Subcutaneous abdominal adipose tissue (tissue), 5 donors: ENCODE measurements around the gene CORO1A.
"Not testable (repeated sequence)": the region's sequence is repeated elsewhere in the genome, so short reads cannot be mapped to it uniquely, and the experiment has no call there.

Experiments
- H3K27ac ChIP-seq: one replicate; pipeline ENCODE4 v1.7.0; 2013; ENCODE audit warnings: low read depth, mild to moderate bottlenecking, inconsistent platforms, low read length, moderate library complexity
- H3K27me3 ChIP-seq, 5 donors: one replicate each; pipeline ENCODE4 v1.7.0; 2013; ENCODE audit warnings: low read length in 5 of 5, inconsistent platforms in 1 of 5; ENCODE audit not compliant: control insufficient read depth in 5 of 5, insufficient read depth in 4 of 5
- H3K36me3 ChIP-seq, 5 donors: one replicate each; pipeline ENCODE4 v1.7.0; 2013; ENCODE audit warnings: low read length in 5 of 5; ENCODE audit not compliant: control insufficient read depth in 5 of 5, insufficient read depth in 5 of 5
- H3K4me1 ChIP-seq, 5 donors: one replicate each; pipeline ENCODE4 v1.7.0; 2013; ENCODE audit warnings: low read length in 5 of 5, mild to moderate bottlenecking in 3 of 5, moderate library complexity in 1 of 5; ENCODE audit not compliant: control insufficient read depth in 5 of 5, insufficient read depth in 5 of 5
- H3K4me3 ChIP-seq, 5 donors: one replicate each; pipeline ENCODE4 v1.7.0; 2013; ENCODE audit warnings: low read length in 5 of 5, low read depth in 1 of 5
- H3K9ac ChIP-seq, 5 donors: one replicate each; pipeline ENCODE4 v1.7.0; 2013; ENCODE audit warnings: low read length in 5 of 5, mild to moderate bottlenecking in 4 of 5, moderate library complexity in 3 of 5
- H3K9me3 ChIP-seq, 5 donors: one replicate each; pipeline ENCODE4 v1.7.0; 2013; ENCODE audit warnings: low read length in 5 of 5; ENCODE audit not compliant: control insufficient read depth in 5 of 5
- donor health status: healthy.
- donor health status: healthy.
- donor health status: healthy.
- donor health status: healthy.
- donor health status: healthy.

Gene CORO1A

GRCh38 chr16:30145657-30146056, 37.7 kb upstream of the CORO1A start:
- no peaks in the 10 kb centered on the region for H3K36me3 ChIP-seq
- no peak overlapping the region for H3K4me3 ChIP-seq
- no peak overlapping the region for H3K27ac ChIP-seq
- no peaks in the 10 kb centered on the region for H3K27me3 ChIP-seq
- H3K9me3 ChIP-seq, result peaks cover 0 to 11% (median 3%) of the 10 kb centered on the region in 5 donors
- H3K4me1 ChIP-seq, result peaks cover 0 to 3% (median 0%) of the 10 kb centered on the region in 5 donors
- no peak overlapping the region for H3K9ac ChIP-seq

GRCh38 chr16:30147843-30148510, 35.4 kb upstream of the CORO1A start:
- H3K4me1 ChIP-seq, result peaks cover 0 to 3% (median 0%) of the 10 kb centered on the region in 5 donors

GRCh38 chr16:30149250-30149930, 34.0 kb upstream of the CORO1A start:
- no peak overlapping the region for H3K9ac ChIP-seq
- no peaks in the 10 kb centered on the region for H3K36me3 ChIP-seq
- no peaks in the 10 kb centered on the region for H3K27me3 ChIP-seq
- H3K4me1 ChIP-seq, result peaks cover 0 to 3% (median 0%) of the 10 kb centered on the region in 5 donors
- H3K27ac ChIP-seq, result no peak overlapping the region
- H3K9me3 ChIP-seq, result peaks cover 0 to 11% (median 3%) of the 10 kb centered on the region in 5 donors
- no peak overlapping the region for H3K4me3 ChIP-seq

More at GRCh38 chr16:30147843-30148510, 35.4 kb upstream of the CORO1A start:
- Histone ChIP-seq H3K27ac (no peak overlapping the region), H3K9me3 (peaks cover 0 to 11% (median 3%) of the 10 kb centered on the region in 5 donors), H3K27me3 (no peaks in the 10 kb centered on the region), H3K9ac (no peak overlapping the region), H3K4me3 (no peak overlapping the region), H3K36me3 (no peaks in the 10 kb centered on the region)

GRCh38 chr16:30151091-30151490, 32.3 kb upstream of the CORO1A start:
- Histone ChIP-seq H3K9ac (no peak overlapping the region), H3K27me3 (no peaks in the 10 kb centered on the region), H3K4me1 (peaks cover 0 to 3% (median 0%) of the 10 kb centered on the region in 5 donors), H3K36me3 (no peaks in the 10 kb centered on the region), H3K4me3 (no peak overlapping the region), H3K27ac (no peak overlapping the region), H3K9me3 (peaks cover 0 to 11% (median 3%) of the 10 kb centered on the region in 5 donors)

- Histone ChIP-seq H3K4me1 (peaks cover 0 to 3% (median 0%) of the 10 kb centered on the region in 5 donors), H3K27me3 (no peaks in the 10 kb centered on the region), H3K4me3 (no peak overlapping the region), H3K36me3 (no peaks in the 10 kb centered on the region), H3K27ac (no peak overlapping the region), H3K9ac (no peak overlapping the region), H3K9me3 (peaks cover 0 to 11% (median 3%) of the 10 kb centered on the region in 5 donors)
These were observed 30.9 kb upstream of the CORO1A start for GRCh38 chr16:30152517-30152916.

- Histone ChIP-seq H3K4me3 (no peak overlapping the region), H3K27ac (no peak overlapping the region), H3K36me3 (no peaks in the 10 kb centered on the region), H3K9me3 (no peaks in the 10 kb centered on the region), H3K9ac (no peak overlapping the region), H3K4me1 (peaks cover 0 to 5% (median 0%) of the 10 kb centered on the region in 5 donors), H3K27me3 (no peaks in the 10 kb centered on the region)
These were observed 28.2 kb upstream of the CORO1A start for GRCh38 chr16:30155188-30155587.

- Histone ChIP-seq H3K9ac (no peak overlapping the region), H3K9me3 (no peaks in the 10 kb centered on the region), H3K36me3 (no peaks in the 10 kb centered on the region), H3K4me1 (peaks cover 0 to 5% (median 0%) of the 10 kb centered on the region in 5 donors), H3K4me3 (no peak overlapping the region), H3K27me3 (no peaks in the 10 kb centered on the region), H3K27ac (no peak overlapping the region)
These were observed 26.2 kb upstream of the CORO1A start for GRCh38 chr16:30157214-30157613.

- no peak overlapping the region for H3K4me3 ChIP-seq
- no peaks in the 10 kb centered on the region for H3K9me3 ChIP-seq
- no peak overlapping the region for H3K9ac ChIP-seq
- peaks cover 0 to 7% (median 4%) of the 10 kb centered on the region in 5 donors for H3K4me1 ChIP-seq
- no peak overlapping the region for H3K27ac ChIP-seq
- no peaks in the 10 kb centered on the region for H3K36me3 ChIP-seq
- no peaks in the 10 kb centered on the region for H3K27me3 ChIP-seq
These were observed 19.9 kb upstream of the CORO1A start for GRCh38 chr16:30163538-30163937.

GRCh38 chr16:30166202-30166902, 17.1 kb upstream of the CORO1A start:
- Histone ChIP-seq H3K4me1 (peaks cover 0 to 6% (median 0%) of the 10 kb centered on the region in 5 donors), H3K27me3 (no peaks in the 10 kb centered on the region), H3K27ac (no peak overlapping the region), H3K36me3 (no peaks in the 10 kb centered on the region), H3K4me3 (no peak overlapping the region), H3K9me3 (no peaks in the 10 kb centered on the region), H3K9ac (no peak overlapping the region)

- not testable (repeated sequence) for H3K27ac ChIP-seq, H3K9ac ChIP-seq, H3K9me3 ChIP-seq, H3K4me1 ChIP-seq, H3K4me3 ChIP-seq, H3K36me3 ChIP-seq, H3K27me3 ChIP-seq
These were observed 14.7 kb upstream of the CORO1A start for GRCh38 chr16:30168746-30169145.
